Activated CD8-positive, alpha-beta memory T cell treated with anti-CD3 and anti-CD28 coated beads for 36 hours (primary cell): Measurements from ENCODE around the gene SMTNL2. TPM values are rescaled to one million over a fixed set of nuclear protein-coding genes. Genes with fewer than 3 reads are reported as not detected.
"Not testable (repeated sequence)": the region's sequence is repeated elsewhere in the genome, so short reads cannot be mapped to it uniquely, and the experiment has no call there.

Experiments
- CTCF ChIA-PET: fragments of 350-600 bp; sonication (Branson Sonifier 250); formaldehyde crosslinking; loops from one replicate; lab custom pipeline; 2021; ENCODE audit warnings: antibody characterized with exemption; lab: Charles Lee
- POLR2A ChIA-PET: fragments of 350-600 bp; sonication (Branson Sonifier 250); formaldehyde crosslinking; loops from one replicate; lab custom pipeline; 2021; ENCODE audit warnings: antibody characterized with exemption; lab: Charles Lee
- total RNA-seq, 2 experiments: library from RNA; stranded (reverse); gene quantifications; one replicate each; pipeline ENCODE4 v1.2.3, GENCODE V29; 2021

Gene SMTNL2
- total RNA-seq, 2 experiments from 2014 or later = not detected

GRCh38 chr17:4605826-4606225 lies 21.5 kb downstream of the SMTNL2 start:
- ChIA-PET POLR2A (no interaction called here), CTCF (interaction anchor here (1.2 kb wide), 1 partner anchor 39 kb away, joined by 5 read pairs; no protein-coding TSS in a partner anchor)

- ChIA-PET POLR2A (no interaction called here), CTCF (interaction anchor here (1.2 kb wide), 1 partner anchor 40 kb away, joined by 3 read pairs; no protein-coding TSS in a partner anchor)
Measured at GRCh38 chr17:4607261-4607741, 23.0 kb downstream of the SMTNL2 start.

GRCh38 chr17:4607773-4608187 lies 23.5 kb downstream of the SMTNL2 start:
- CTCF ChIA-PET = interaction anchor here (1.2 kb wide), 1 partner anchor 41 kb away, joined by 3 read pairs; no protein-coding TSS in a partner anchor

GRCh38 chr17:4609761-4610160 lies 25.4 kb downstream of the SMTNL2 start:
- CTCF ChIA-PET = interaction anchor here (0.7 to 1.1 kb wide), 3 partner anchors 41 to 93 kb away, joined by 3 read pairs; no protein-coding TSS in a partner anchor
- POLR2A ChIA-PET = no interaction called here

More at GRCh38 chr17:4607773-4608187, 23.5 kb downstream of the SMTNL2 start:
- POLR2A ChIA-PET = no interaction called here

- ChIA-PET CTCF (interaction anchor here (0.7 to 1.1 kb wide), 2 partner anchors 45 to 94 kb away, joined by 3 read pairs; no protein-coding TSS in a partner anchor), POLR2A (interaction anchor here (0.6 kb wide), 1 partner anchor 210 kb away, joined by 6 read pairs; no protein-coding TSS in a partner anchor)
Measured at GRCh38 chr17:4610162-4610561, 25.8 kb downstream of the SMTNL2 start.

- ChIA-PET POLR2A (interaction anchor here (0.6 kb wide), 1 partner anchor 210 kb away, joined by 6 read pairs; no protein-coding TSS in a partner anchor), CTCF (interaction anchor here (1.1 kb wide), 1 partner anchor 46 kb away, joined by 3 read pairs; no protein-coding TSS in a partner anchor)
Measured at GRCh38 chr17:4610656-4611055, 26.3 kb downstream of the SMTNL2 start.

- ChIA-PET CTCF (interaction anchor here (1.4 kb wide), 1 partner anchor 208 kb away, joined by 3 read pairs; no protein-coding TSS in a partner anchor), POLR2A (no interaction called here)
Measured at GRCh38 chr17:4616476-4616875, 32.1 kb downstream of the SMTNL2 start.

GRCh38 chr17:4617090-4617489 lies 32.8 kb downstream of the SMTNL2 start:
- ChIA-PET CTCF (no interaction called here), POLR2A (no interaction called here)

- ChIA-PET CTCF (no interaction called here), POLR2A (no interaction called here)
Measured at GRCh38 chr17:4617590-4618351, 33.4 kb downstream of the SMTNL2 start.

- ChIA-PET POLR2A (no interaction called here), CTCF (interaction anchor here (0.7 to 6.4 kb wide), 2 partner anchors 54 kb away, joined by 3 to 65 read pairs; no protein-coding TSS in a partner anchor)
Measured at GRCh38 chr17:4620531-4621101, 36.3 kb downstream of the SMTNL2 start.

- ChIA-PET POLR2A (no interaction called here), CTCF (interaction anchor here (6.4 kb wide), 1 partner anchor 56 kb away, joined by 65 read pairs; no protein-coding TSS in a partner anchor)
Measured at GRCh38 chr17:4622375-4622774, 38.0 kb downstream of the SMTNL2 start.

GRCh38 chr17:4623249-4623648 lies 38.9 kb downstream of the SMTNL2 start:
- POLR2A ChIA-PET = no interaction called here
- CTCF ChIA-PET = interaction anchor here (6.4 kb wide), 1 partner anchor 57 kb away, joined by 65 read pairs; no protein-coding TSS in a partner anchor

- POLR2A ChIA-PET = not testable (repeated sequence)
- CTCF ChIA-PET = interaction anchor here (1.3 to 6.4 kb wide), 4 partner anchors 58 to 204 kb away, joined by 3 to 65 read pairs (median 10); no protein-coding TSS in a partner anchor
Measured at GRCh38 chr17:4624451-4624911, 40.2 kb downstream of the SMTNL2 start.

GRCh38 chr17:4625181-4625617 lies 40.9 kb downstream of the SMTNL2 start:
- POLR2A ChIA-PET = no interaction called here

GRCh38 chr17:4626734-4627256 lies 42.5 kb downstream of the SMTNL2 start:
- POLR2A ChIA-PET = no interaction called here
- CTCF ChIA-PET = interaction anchor here (0.7 to 6.4 kb wide), 6 partner anchors 33 to 206 kb away, joined by 3 to 65 read pairs (median 4); no protein-coding TSS in a partner anchor

More at GRCh38 chr17:4625181-4625617, 40.9 kb downstream of the SMTNL2 start:
- CTCF ChIA-PET = interaction anchor here (0.8 to 6.4 kb wide), 7 partner anchors 26 to 205 kb away, joined by 3 to 65 read pairs (median 3); no protein-coding TSS in a partner anchor

GRCh38 chr17:4631431-4631830 lies 47.1 kb downstream of the SMTNL2 start:
- CTCF ChIA-PET = no interaction called here
- POLR2A ChIA-PET = no interaction called here

- ChIA-PET POLR2A (interaction anchor here (0.6 kb wide), 1 partner anchor 417 kb away, joined by 6 read pairs; no protein-coding TSS in a partner anchor), CTCF (interaction anchor here (1.0 kb wide), 1 partner anchor 65 kb away, joined by 4 read pairs; no protein-coding TSS in a partner anchor)
Measured at GRCh38 chr17:4631836-4632580, 47.7 kb downstream of the SMTNL2 start.

- ChIA-PET POLR2A (interaction anchor here (0.6 kb wide), 1 partner anchor 417 kb away, joined by 6 read pairs; no protein-coding TSS in a partner anchor), CTCF (interaction anchor here (1.0 kb wide), 1 partner anchor 65 kb away, joined by 4 read pairs; no protein-coding TSS in a partner anchor)
Measured at GRCh38 chr17:4632581-4632920, 48.2 kb downstream of the SMTNL2 start.
